GM21723 (cell line): Measurements from ENCODE around the gene POGLUT2.
"Not testable (repeated sequence)": the region's sequence is repeated elsewhere in the genome, so short reads cannot be mapped to it uniquely, and the experiment has no call there.

ENCODE experiments used
- ATAC-seq: cut with Tn5 transposase; IDR thresholded peaks from one replicate; pipeline ENCODE4 v1.9.1; 2021; ENCODE audit warnings: mild to moderate bottlenecking, moderate library complexity; ENCODE audit not compliant: unreplicated experiment

POGLUT2 gene

GRCh38 chr13:102807699-102808098 lies 8.9 kb upstream of the POGLUT2 start:
- ATAC-seq, result no peak

DNA sequence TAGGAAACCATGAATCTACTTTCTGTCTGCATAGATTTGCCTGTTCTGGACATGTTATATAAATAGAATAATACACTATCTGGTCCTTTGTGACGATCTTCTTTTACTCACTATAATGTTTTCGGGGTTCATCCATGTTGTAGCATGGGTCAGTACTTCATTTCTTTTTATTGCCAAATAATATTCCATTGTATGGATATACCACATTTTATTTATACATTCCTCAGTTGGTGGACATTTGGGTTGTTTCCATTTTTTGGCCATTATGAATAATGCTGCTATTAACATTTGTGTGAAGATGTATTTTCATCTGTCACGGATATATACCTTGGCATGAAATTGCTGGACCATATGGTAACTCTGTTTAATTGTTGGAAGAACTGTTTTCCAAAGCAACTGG lies 6.9 kb upstream of the POGLUT2 start:
- ATAC-seq, result no peak

- peak; percentile 77 for ATAC-seq
Measured at GRCh38 chr13:102800145-102801041, 1.6 kb upstream of the POGLUT2 start.

DNA sequence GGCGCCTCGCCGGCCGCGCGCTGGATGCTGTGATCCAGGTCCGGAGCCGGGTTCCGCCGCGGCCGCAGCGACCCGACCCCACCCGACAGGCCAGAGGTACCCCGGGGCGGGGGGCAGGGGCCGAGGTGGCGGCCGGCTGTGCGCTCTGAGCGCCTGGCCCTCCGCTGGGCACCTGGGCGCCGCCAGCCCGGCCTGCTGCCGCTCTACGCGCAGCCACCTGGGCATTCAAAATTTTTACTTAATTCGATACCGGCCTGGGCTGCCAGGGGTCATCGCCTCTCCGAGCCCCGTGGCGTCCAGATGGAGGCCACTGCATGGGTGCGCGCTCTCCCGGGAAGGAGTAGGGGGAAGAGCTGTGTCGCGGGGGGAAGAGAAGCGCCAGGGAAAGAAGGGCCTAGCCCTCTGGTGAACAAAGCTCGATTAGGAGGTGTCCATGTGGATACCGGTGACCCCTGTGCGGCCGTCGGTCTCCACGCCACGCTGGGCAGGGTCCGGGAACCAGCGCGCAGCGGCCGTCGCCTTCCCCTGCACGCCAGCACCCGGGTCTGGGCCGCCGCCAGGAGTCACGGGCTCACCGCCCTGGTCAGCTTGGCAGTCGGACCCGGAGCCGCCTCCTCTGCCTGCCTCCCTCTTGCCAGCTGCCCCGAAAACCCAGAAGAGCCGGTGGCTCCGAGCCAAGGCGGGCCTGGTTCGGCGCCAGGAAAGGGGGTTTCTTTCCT lies 809 bp upstream of the POGLUT2 start:
- peak; percentile 22 for ATAC-seq

DNA sequence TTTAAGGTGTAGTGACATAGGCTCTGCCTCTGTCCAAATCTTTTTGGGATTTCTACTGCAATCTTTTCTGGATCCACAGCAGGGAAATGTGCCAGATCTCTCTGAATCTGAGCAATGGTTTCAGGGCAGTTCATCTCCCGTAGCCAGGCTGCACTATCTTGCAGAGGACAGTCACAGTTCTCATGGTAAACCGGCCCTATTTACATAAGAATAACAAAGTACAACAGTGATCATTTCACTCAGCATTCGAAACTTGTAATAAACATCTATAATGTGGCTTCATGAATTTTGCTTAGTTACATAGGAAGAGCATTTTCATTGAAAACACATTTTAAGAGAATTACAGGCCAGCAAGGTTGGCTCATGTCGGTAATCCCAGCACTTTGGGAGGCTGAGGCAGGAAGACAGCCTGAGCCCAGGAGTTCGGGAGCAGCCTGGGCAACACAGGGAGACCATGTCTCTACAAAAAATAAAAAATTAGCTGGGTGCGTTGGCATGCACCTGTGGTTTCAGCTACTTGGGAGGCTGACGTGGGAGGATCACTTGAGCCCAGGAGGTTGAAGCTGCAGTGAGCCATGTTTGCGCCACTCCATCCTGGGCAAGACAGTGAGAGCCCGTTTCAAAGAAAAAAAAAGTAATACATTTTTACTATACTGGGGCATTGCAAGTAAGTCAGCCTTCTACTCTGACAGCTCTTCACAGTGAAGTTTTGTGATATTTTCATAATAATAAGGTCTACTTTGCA lies 5.0 kb downstream of the POGLUT2 start:
- ATAC-seq, result no peak

DNA sequence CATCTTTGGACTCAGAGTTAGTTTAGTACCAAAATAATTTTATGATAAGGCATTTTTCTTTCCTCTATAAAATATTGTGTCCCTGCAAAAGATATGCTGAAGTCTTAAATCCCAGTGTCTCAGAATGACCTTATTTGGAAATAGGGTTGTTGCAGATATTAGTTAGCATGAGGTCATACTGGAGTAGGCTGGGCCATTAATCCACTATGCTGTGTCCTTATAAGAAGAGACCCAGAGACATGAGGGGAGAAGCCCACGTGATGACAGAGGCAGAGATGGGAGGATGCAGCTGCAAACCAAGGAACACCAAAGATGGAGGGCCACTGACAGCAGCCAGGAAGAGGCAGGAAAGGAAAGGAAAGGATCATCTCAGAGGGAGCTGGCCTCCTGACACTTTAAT lies 6.4 kb downstream of the POGLUT2 start:
- no peak for ATAC-seq

DNA sequence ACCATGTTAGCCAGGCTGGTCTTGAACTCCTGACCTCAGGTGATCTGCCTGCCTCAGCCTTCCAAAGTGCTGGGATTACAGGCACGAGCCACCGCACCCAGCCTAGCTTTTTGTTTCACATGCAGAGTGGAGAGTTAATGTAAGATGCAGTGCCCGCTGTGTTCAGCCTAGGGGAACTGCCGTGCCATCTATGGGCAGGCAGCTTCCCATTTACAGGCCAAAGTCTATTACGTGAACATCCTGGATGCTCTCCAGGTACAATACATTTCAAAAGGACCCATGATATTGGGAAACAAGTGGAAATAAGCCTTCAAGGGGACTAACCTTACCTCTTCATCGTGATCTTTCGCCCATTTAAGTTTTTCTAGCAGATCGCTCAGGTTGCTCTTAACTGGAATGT lies 10.1 kb downstream of the POGLUT2 start:
- no peak for ATAC-seq

DNA sequence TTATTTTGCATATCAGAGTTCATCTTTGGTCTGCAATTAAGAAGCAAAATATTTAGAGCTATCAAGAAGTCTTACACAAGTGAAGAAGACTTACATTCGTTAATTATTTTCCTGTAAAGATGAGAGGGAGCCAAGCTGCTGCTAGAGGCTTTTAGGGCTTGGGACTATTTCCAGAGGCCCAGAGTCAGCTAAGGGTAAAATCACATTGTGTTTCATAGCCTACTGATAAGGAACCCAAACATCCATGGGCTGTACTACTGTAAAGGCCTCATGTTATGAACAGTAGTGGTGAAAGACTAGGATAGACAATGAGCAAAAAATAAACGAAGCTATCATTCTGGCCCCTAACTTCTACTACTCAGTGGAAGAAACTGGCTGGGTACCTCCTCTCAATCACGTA lies 14.3 kb downstream of the POGLUT2 start:
- ATAC-seq, result no peak

DNA sequence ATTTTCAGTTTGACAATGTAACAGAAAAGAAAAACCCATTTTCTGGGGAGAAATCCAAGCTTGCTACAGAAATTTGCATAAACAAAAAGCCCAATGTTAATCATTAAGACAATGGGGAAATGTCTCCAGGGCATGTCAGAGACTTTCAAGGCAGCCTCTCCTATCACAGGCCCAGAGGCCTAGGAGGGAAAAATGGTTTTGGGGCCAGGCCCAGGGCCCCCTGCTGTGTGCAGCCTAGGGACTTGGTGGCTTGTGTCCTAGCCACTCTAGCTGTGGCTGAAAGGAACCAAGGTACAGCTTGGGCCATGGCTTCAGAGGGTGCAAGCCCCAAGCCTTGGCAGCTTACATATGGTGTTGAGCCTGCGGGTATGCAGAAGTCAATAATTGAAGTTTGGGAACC lies 17.2 kb downstream of the POGLUT2 start:
- no peak for ATAC-seq

- ATAC-seq, result not testable (repeated sequence)
Measured at GRCh38 chr13:102780656-102781055, 18.1 kb downstream of the POGLUT2 start.

DNA sequence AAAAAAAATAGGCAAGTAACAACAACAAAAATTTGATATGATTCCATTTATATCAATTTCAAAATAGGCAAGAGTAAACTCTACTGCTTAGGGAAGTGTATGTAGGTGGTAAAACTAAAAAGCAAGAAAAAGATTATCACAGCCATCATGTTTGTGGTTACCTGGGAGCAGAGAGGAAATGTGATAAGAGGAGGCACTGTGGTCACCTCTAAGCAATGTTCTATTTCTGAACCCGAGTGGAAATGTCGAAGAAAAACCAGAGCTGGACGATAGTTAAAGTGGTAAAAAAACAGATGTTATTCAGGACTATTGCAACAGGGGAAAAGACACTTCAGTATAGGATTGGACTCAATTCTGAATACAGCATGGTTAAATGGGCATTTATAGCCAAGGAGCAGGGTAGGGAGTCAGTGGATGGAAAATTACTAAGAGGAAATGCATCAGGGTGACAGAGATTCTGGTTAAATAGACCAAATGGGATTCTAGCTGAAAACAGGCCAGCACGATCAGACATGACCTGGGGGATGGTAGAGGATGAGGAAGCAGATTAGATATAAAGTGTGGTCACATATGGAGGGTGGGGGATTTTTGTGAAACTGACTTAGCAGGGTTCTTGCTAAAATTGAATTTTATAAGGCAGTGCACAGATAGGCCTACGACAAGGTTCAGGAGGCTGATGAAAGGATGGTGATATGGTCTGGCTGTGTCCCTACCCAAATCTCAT lies 19.2 kb downstream of the POGLUT2 start:
- no peak for ATAC-seq

DNA sequence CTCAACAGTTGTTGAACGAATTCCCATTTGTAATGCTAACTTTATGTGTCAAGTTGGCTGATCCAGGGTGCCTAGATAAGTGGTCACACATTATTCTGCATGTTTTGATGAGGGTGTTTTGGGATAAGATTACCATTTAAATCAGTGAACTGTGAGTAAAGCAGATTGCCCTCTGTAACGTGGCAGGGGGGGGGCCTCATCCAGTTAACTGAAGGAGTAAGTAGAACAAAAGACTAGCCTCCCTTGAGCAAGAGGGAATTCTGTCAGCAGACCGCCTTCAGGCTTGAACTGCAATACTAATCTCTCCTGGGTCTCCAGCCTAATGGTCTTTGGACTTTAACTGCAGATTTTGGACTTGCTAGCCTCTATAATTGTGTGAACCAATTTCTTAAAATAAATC lies 21.0 kb downstream of the POGLUT2 start:
- ATAC-seq, result no peak

- no peak for ATAC-seq
Measured at GRCh38 chr13:102776271-102776670, 22.5 kb downstream of the POGLUT2 start.

DNA sequence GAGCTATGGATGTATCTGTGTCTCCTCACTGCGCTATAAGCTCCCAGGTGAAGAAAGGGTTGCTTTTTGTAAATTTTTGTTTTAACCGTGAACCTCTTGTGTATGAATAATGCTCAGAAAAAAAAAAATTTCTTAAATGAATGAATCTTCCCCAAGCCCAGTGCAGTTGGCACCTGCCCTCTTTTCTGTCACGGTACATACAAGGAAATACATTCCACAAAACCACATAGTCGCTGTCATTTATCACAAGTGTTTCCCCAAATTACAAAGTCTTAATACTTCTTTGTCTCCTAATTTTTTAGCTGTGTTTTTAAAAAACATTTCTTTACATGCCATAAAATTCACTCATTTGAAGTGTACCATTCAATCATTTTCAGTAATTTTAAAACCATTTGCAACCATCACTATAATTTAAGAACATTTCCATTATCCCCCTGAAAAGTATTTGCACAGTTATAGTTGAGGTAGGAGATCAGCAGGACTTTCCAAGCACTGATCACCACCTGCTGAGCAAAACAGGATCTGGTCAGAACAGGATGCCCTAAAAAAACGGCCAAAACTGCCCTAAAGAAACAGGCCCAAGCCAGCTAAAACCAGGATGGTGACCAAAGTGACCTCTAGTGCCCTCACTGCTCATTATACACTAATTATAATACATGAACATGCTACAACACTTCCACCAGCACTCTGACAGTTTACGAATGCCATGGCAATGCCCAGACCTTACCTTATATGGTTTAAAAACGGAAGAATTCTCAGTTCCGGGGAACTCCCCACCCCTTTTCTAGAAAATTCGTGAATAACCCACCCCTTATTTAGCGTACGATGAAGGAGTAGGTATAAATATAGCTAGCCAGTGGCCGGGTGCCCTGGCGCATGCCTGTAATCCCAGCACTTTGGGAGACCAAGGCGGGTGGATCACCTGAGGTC lies 23.9 kb downstream of the POGLUT2 start:
- no peak for ATAC-seq

- no peak for ATAC-seq
Measured at GRCh38 chr13:102774214-102774568, 24.6 kb downstream of the POGLUT2 start.

- ATAC-seq, result peak; percentile 95
Measured at GRCh38 chr13:102773441-102774213, 25.1 kb downstream of the POGLUT2 start, which contains the start of gene TEX30. Gene TEX30 (minus strand): TSS chr13:102773786. CDS start chr13:102770026, 3,760 bp downstream.

- ATAC-seq, result no peak
Measured at GRCh38 chr13:102772042-102772425, 26.7 kb downstream of the POGLUT2 start.

DNA sequence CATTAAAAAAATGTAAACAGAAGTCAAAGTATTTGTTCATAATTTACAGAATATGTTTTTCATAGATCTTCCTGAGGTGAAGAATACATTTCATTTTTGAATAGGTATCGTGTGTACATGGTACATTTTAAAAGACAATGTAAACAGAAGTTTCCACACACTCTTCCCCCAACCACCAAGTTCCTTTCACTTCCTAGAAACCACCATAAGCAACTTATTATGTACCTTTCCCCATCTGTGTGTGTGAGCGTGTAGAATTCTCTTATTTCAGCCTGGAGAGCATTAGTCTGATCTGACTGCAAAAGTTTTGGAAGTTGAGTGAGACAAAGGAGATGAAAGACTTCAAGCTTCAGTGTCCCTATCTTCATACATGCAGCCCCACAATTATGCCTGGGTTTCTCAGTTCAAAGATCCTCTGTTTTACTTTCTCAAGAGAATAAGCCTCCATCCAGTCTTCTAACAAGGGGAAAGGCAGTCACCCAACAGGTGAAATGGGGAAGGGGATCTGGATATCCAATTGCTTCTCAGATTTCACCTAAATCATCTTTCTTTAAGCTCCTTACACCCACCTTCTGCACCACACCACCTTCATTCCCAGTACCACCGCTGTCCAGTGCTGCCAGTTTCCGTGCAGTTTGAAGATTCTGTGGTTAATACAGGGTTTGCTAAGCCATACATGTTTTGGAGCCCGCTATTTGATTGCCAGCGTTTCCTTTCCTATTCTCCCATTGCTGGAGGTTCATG lies 27.3 kb downstream of the POGLUT2 start:
- no peak for ATAC-seq
